Adrenal gland (tissue), 5 donors: ENCODE data around the gene OMG.

ENCODE experiments used
- POLR2A ChIP-seq, 2 donors: fragments of 450-650 bp; IDR thresholded peaks; one replicate each; pipeline ENCODE4 v1.6.1; 2017; ENCODE audit warnings: antibody characterized with exemption in 2 of 2, mild to moderate bottlenecking in 2 of 2, moderate library complexity in 1 of 2
- TF ChIP-seq, protein P1 (sequence below), 6 experiments: fragments of 450-650 bp in 4 of 6; fragments of 200-600 bp in 2 of 6; sonication (generic) in 1 of 6; IDR thresholded peaks; 1 replicate in 5 of 6; 2 replicates in 1 of 6; pipeline versions ENCODE4 v1.5.1 to v1.8.0; 2016 to 2021; ENCODE audit warnings: antibody characterized with exemption in 6 of 6, mild to moderate bottlenecking in 2 of 6, moderate library complexity in 1 of 6
- donor health status: DM: no; HTN: no; CAD: no.

DNA sequence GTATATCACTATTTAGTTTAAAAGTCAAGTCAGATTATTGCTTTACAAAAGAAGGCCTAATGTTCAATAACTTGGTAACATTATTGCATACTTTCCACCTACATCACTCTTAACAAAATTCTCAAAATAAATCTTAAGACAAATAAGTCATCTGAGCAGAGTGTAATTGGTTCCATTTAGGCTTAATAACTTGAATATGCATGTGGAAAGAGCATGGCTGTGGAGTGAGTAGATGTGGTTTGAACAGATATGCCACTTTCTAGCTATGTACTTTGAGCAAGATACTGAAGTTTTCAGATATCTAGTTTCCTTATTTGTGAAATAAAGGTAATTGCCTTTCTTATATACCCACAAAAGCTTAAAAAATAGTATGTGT, 31.1 kb upstream of the OMG start:
- TF ChIP-seq, protein P1, sequence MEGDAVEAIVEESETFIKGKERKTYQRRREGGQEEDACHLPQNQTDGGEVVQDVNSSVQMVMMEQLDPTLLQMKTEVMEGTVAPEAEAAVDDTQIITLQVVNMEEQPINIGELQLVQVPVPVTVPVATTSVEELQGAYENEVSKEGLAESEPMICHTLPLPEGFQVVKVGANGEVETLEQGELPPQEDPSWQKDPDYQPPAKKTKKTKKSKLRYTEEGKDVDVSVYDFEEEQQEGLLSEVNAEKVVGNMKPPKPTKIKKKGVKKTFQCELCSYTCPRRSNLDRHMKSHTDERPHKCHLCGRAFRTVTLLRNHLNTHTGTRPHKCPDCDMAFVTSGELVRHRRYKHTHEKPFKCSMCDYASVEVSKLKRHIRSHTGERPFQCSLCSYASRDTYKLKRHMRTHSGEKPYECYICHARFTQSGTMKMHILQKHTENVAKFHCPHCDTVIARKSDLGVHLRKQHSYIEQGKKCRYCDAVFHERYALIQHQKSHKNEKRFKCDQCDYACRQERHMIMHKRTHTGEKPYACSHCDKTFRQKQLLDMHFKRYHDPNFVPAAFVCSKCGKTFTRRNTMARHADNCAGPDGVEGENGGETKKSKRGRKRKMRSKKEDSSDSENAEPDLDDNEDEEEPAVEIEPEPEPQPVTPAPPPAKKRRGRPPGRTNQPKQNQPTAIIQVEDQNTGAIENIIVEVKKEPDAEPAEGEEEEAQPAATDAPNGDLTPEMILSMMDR (IDR thresholded peaks at IDR 0.05), result no peak
- TF ChIP-seq POLR2A (IDR thresholded peaks at IDR 0.05), result no peak
